ENCODE results near the gene IZUMO1R. TPM values are rescaled to one million over a fixed set of nuclear protein-coding genes. Genes with fewer than 3 reads are reported as not detected.

The IZUMO1R gene
- total and polyA plus RNA-seq, 2 of the 8 experiments (the other 6 are each of a cell fraction or from before 2014, with no cell fraction given): not detected

DNA sequence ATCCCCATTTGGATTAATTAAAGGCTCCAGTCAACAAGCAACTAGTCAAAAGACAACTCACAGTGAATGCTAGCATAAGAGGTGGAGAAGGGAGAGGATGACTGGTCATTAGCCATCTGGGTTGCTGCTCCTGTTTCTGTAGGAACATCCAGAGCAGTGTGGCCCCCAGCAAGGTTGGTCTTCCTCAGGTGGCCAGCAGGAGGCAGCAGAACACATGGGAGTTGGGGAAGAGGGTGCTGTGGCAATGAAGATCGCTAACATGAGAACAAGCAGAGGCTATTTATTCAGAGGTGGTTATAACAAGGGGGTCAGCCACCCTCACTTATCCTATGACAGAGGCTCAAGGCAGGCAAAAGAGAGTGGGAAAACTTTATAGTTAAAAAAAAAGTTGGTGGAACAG, 21.3 kb downstream of the IZUMO1R start:
- Histone ChIP-seq H4K5ac (ENCODE audit: insufficient read length, low read depth, low read length) (no peak overlapping the region), H3K4me3 (ENCODE audit: extremely low read depth in 1 of 4, insufficient read depth in 2 of 4, low read depth in 3 of 4, low read length in 4 of 4) (no peak overlapping the region), H3K4ac (replicated peaks; ENCODE audit: insufficient read length, low read depth, low read length) (no peak overlapping the region), H4K20me1 (replicated peaks in 1 of 2; ENCODE audit: control insufficient read depth in 1 of 2, insufficient read depth in 2 of 2, low read length in 2 of 2) (no peaks in the 10 kb centered on the region), H3K56ac (replicated peaks; ENCODE audit: insufficient read length, low read depth, low read length) (no peak overlapping the region), H4K91ac (replicated peaks; ENCODE audit: insufficient read length, low read length) (no peak overlapping the region), H2BK20ac (ENCODE audit: low read length) (no peak overlapping the region), H2BK120ac (replicated peaks; ENCODE audit: low read depth, low read length) (no peak overlapping the region), H3K79me2 (ENCODE audit: control insufficient read depth in 1 of 2, insufficient read depth in 2 of 2, low read length in 2 of 2) (no peaks in the 10 kb centered on the region), H2AFZ (ENCODE audit: low read length) (no peak overlapping the region), H3K9ac (replicated peaks in 1 of 4; ENCODE audit: extremely low read depth in 1 of 4, low read depth in 3 of 4, low read length in 3 of 4) (no peak overlapping the region), H3K23me2 (ENCODE audit: low read depth, low read length) (no peaks in the 10 kb centered on the region), H2AK5ac (ENCODE audit: low read depth, low read length) (no peak overlapping the region), H2BK12ac (ENCODE audit: low read depth, low read length) (no peak overlapping the region), H3K23ac (ENCODE audit: insufficient read length) (no peak overlapping the region), H3K9me3 (ENCODE audit: insufficient read depth in 2 of 2, low read depth in 1 of 2, low read length in 1 of 2) (no peaks in the 10 kb centered on the region), H3K4me2 (ENCODE audit: insufficient read depth in 1 of 2, low read depth in 2 of 2, low read length in 2 of 2) (no peak overlapping the region), H3K4me1 (replicated peaks in 1 of 4; ENCODE audit: control insufficient read depth in 3 of 4, insufficient read depth in 4 of 4, low read length in 3 of 4) (no peaks in the 10 kb centered on the region), H2BK15ac (ENCODE audit: low read length) (no peak overlapping the region), H3K18ac (ENCODE audit: extremely low read depth, low read length) (no peak overlapping the region), H4K8ac (ENCODE audit: extremely low read depth, insufficient read depth, low read length) (no peak overlapping the region), H2BK5ac (ENCODE audit: low read depth, low read length) (no peak overlapping the region), H3K36me3 (ENCODE audit: control insufficient read depth in 2 of 4, insufficient read depth in 4 of 4, low read length in 3 of 4) (no peaks in the 10 kb centered on the region), H3K27me3 (replicated peaks in 1 of 4; ENCODE audit: control insufficient read depth in 3 of 4, extremely low read depth in 1 of 4, insufficient read depth in 3 of 4, low read length in 3 of 4) (peaks cover 0 to 1% (median 0%) of the 10 kb centered on the region in 4 experiments; a peak in 1 of 7 replicates), H3K79me1 (ENCODE audit: low read depth, low read length) (no peaks in the 10 kb centered on the region), H3K14ac (ENCODE audit: insufficient read length) (no peak overlapping the region), H3K27ac (ENCODE audit: low read depth, low read length) (no peak overlapping the region)
- CTCF ChIA-PET (ENCODE audit: partially characterized antibody): interaction anchor here (0.6 to 4.5 kb wide), 32 partner anchors 10 to 430 kb away, joined by 3 to 60 read pairs (median 4); no protein-coding TSS in a partner anchor
- 44% methylated on average over 1 of the region's 1 CpG; no CpG with 5 or more reads in 1 of the 2 experiments for WGBS, 2 experiments (ENCODE audit: extremely low coverage in 1 of 2, insufficient coverage in 1 of 2, insufficient read length in 1 of 2, insufficient replicate concordance in 2 of 2, low coverage in 1 of 2, low lambda C conversion rate in 2 of 2, missing lambda C conversion rate in 1 of 2)
- POLR2A ChIA-PET (ENCODE audit: partially characterized antibody): interaction anchor here (1.0 kb wide), 1 partner anchor 92 kb away, joined by 3 read pairs; no protein-coding TSS in a partner anchor
- DNase-seq (ENCODE audit: low read depth in 1 of 2, low spot score in 2 of 2) (peak; percentile 61 to 94), FAIRE-seq (peak; percentile 92)
- no peak for TF ChIP-seq TBP (IDR thresholded peaks at IDR 0.05; ENCODE audit: low read depth, low read length)
- TF ChIP-seq SRF (IDR thresholded peaks at IDR 0.05; ENCODE audit: low read depth, low read length): no peak
- no peak for TF ChIP-seq ASH2L (IDR thresholded peaks at IDR 0.05; ENCODE audit: low read length)
- no peak for TF ChIP-seq JUN (IDR thresholded peaks at IDR 0.05; ENCODE audit: low read depth, low read length)
- TF ChIP-seq RAD21 (IDR thresholded peaks at IDR 0.05 in 1 of 2, conservative IDR thresholded peaks at IDR 0.05 in 1 of 2; ENCODE audit: low read depth in 2 of 2, low read length in 2 of 2): peak; percentile 94 to 95
- TF ChIP-seq YY1 (IDR thresholded peaks at IDR 0.05; ENCODE audit: low read depth, low read length): 0 out of 2 replicates have a peak, but pooled peaks have one; percentile 21
- TF ChIP-seq, protein P1, sequence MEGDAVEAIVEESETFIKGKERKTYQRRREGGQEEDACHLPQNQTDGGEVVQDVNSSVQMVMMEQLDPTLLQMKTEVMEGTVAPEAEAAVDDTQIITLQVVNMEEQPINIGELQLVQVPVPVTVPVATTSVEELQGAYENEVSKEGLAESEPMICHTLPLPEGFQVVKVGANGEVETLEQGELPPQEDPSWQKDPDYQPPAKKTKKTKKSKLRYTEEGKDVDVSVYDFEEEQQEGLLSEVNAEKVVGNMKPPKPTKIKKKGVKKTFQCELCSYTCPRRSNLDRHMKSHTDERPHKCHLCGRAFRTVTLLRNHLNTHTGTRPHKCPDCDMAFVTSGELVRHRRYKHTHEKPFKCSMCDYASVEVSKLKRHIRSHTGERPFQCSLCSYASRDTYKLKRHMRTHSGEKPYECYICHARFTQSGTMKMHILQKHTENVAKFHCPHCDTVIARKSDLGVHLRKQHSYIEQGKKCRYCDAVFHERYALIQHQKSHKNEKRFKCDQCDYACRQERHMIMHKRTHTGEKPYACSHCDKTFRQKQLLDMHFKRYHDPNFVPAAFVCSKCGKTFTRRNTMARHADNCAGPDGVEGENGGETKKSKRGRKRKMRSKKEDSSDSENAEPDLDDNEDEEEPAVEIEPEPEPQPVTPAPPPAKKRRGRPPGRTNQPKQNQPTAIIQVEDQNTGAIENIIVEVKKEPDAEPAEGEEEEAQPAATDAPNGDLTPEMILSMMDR (IDR thresholded peaks at IDR 0.05; ENCODE audit: control extremely low read depth in 1 of 3, insufficient read depth in 1 of 3, low read depth in 1 of 3, low read length in 3 of 3): peak; percentile 95 to 98 (median 97)

All from H1 (cell line).